HEK293T (cell line): ENCODE measurements around the gene USF2.

Experiments used
- BHLHE40 ChIP-seq: fragments of 450-650 bp; IDR thresholded peaks from 2 replicates; pipeline ENCODE4 v1.6.1; 2016; ENCODE audit warnings: mild to moderate bottlenecking, moderate library complexity, borderline replicate concordance
- HDGF ChIP-seq: fragments of 450-650 bp; IDR thresholded peaks from 2 replicates; pipeline ENCODE4 v1.6.1; 2017; ENCODE audit warnings: antibody characterized with exemption, borderline replicate concordance
- SUZ12 ChIP-seq: fragments of 450-650 bp; IDR thresholded peaks from 2 replicates; pipeline ENCODE4 v1.6.1; 2016; ENCODE audit warnings: mild to moderate bottlenecking

DNA sequence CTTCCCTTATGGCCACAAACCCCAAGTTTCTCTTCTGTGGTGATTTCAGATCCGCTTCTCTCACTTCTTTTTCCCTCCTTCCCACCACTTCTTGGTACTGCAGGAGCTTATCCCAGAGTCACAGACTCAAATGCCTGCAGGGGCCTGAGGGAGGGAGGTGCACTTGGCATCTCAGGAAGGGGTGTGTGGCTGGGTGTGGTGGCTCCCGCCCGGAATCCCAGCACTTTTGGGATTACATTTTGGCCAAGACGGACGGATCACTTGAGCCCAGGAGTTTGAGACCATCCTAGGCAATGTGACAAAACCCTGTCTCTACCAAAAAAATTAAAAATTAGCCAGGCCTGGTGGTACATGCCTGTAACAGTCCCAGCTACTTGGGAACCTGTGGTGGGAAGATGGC, 5.6 kb downstream of the USF2 start:
- no peak for TF ChIP-seq HDGF
- TF ChIP-seq SUZ12: no peak
- no peak for TF ChIP-seq BHLHE40
